K562 (cell line): ENCODE measurements around the gene NPTXR. TPM values are rescaled to one million over a fixed set of nuclear protein-coding genes. Genes with fewer than 3 reads are reported as not detected.

Source experiments
- E2F4 ChIP-seq: sonication (generic); formaldehyde crosslinking; IDR thresholded peaks from 2 replicates; pipeline ENCODE4 v1.8.0; 2022; ENCODE audit warnings: mild to moderate bottlenecking, low read depth, missing genetic modification reagents
- E2F6 ChIP-seq, 2 experiments: IDR thresholded peaks; 2 replicates each; pipeline ENCODE4 v1.6.1; 2011; ENCODE audit warnings: borderline replicate concordance in 1 of 2, control low read depth in 1 of 2, low read depth in 1 of 2, low read length in 1 of 2, mild to moderate bottlenecking in 1 of 2, mixed read lengths in 1 of 2, moderate library complexity in 1 of 2; ENCODE audit not compliant: insufficient read depth in 1 of 2, insufficient read length in 1 of 2, poor library complexity in 1 of 2, severe bottlenecking in 1 of 2; ENCODE audit errors: extremely low read depth in 1 of 2
- EP400 ChIP-seq: fragments of 450-650 bp; IDR thresholded peaks from 2 replicates; pipeline ENCODE4 v1.6.1; 2017; ENCODE audit warnings: antibody characterized with exemption, mild to moderate bottlenecking, moderate library complexity
- L3MBTL2 ChIP-seq: fragments of 450-650 bp; IDR thresholded peaks from 2 replicates; pipeline ENCODE4 v1.6.1; 2016; ENCODE audit warnings: mild to moderate bottlenecking, moderate library complexity
- MYC ChIP-seq, 2 experiments: fragments of 250-450 bp in 1 of 2; sonication (Bioruptor Pico) in 1 of 2; IDR thresholded peaks; 2 replicates each; pipeline versions ENCODE4 v1.5.1 to v1.6.1; 2012 to 2021; ENCODE audit warnings: low read depth in 2 of 2, borderline replicate concordance in 1 of 2, improper control_type of control experiment in 1 of 2, low read length in 1 of 2, mild to moderate bottlenecking in 1 of 2, moderate library complexity in 1 of 2
- POLR2A ChIP-seq: fragments of 450-650 bp; conservative IDR thresholded peaks from 2 replicates; pipeline ENCODE4 v1.6.1; 2016
- TAF1 ChIP-seq: IDR thresholded peaks from 2 replicates; pipeline ENCODE4 v1.6.1; 2011; ENCODE audit warnings: mild to moderate bottlenecking, low read length, moderate library complexity; ENCODE audit not compliant: insufficient read depth, control insufficient read depth, severe bottlenecking; ENCODE audit errors: extremely low read depth
- ZBTB11 ChIP-seq, 3 experiments: fragments of 200-800 bp in 1 of 3; fragments of 250-450 bp in 1 of 3; fragments of 450-650 bp in 1 of 3; sonication (Bioruptor Pico) in 1 of 3; sonication (Bioruptor generic) in 1 of 3; formaldehyde crosslinking in 1 of 3; IDR thresholded peaks; 2 replicates each; pipeline versions ENCODE4 v1.6.1 to v1.8.0; 2016 to 2022; ENCODE audit warnings: mild to moderate bottlenecking in 2 of 3, missing genetic modification characterization in 2 of 3, missing compliant biosample characterization in 1 of 3, moderate library complexity in 1 of 3
- ZNF740 ChIP-seq, 3 experiments: fragments of 200-800 bp in 1 of 3; sonication (Bioruptor generic) in 1 of 3; sonication (generic) in 1 of 3; formaldehyde crosslinking in 1 of 3; IDR thresholded peaks; 2 replicates each; pipeline versions ENCODE4 v1.6.1 to v1.8.0; 2016 to 2022; ENCODE audit warnings: mild to moderate bottlenecking in 2 of 3, missing compliant biosample characterization in 2 of 3, missing genetic modification characterization in 2 of 3, missing genetic modification reagents in 1 of 3
- polyA plus RNA-seq, 8 experiments: library from polyadenylated mRNA; depleted of rRNA in 4 of 8; stranded (reverse) in 5 of 8; unstranded in 3 of 8; fragments of >200 nt; fragmentation: Nextera tagmentation in 2 of 8; fragmentation: Illumina TruSeq in 1 of 8; extraction: Ambion mirVana in 2 of 8; extraction: Trizol in 1 of 8; gene quantifications; 2 replicates each; pipeline versions ENCODE4 v1.2.1 to v1.2.3, GENCODE V29; 2011 to 2014; ENCODE audit warnings: inconsistent platforms in 1 of 8, missing spikeins in 1 of 8
- total RNA-seq, 7 experiments: library from RNA; depleted of rRNA in 6 of 7; stranded (reverse); fragments of >200 nt in 6 of 7; fragmentation: Illumina TruSeq in 2 of 7; extraction: Trizol in 2 of 7; gene quantifications; 2 replicates each; pipeline versions ENCODE4 v1.2.1 to v1.2.3, GENCODE V29; 2011 to 2021; ENCODE audit warnings: low replicate concordance in 1 of 7

Gene NPTXR
- total and polyA plus RNA-seq, 9 of the 15 experiments (the other 6 are each of a cell fraction or from before 2014, with no cell fraction given) = 0.01 to 3.1 (median 1.1) TPM

- 0 out of 6 replicates have a peak, but pooled peaks of 1 of the 3 experiments have one; percentile 17 for TF ChIP-seq ZBTB11 (CRISPR knock-in tag; IDR thresholded peaks at IDR 0.05)
- TF ChIP-seq POLR2A = no peak
- no peak for TF ChIP-seq E2F4 (CRISPR knock-in tag)
- TF ChIP-seq ZNF740 (CRISPR knock-in tag; IDR thresholded peaks at IDR 0.05) = no peak
- TF ChIP-seq ZNF740 (tag; IDR thresholded peaks at IDR 0.05) = peak in 1 of 2 experiments; percentile 78; a peak in 1 of 4 replicates
- TF ChIP-seq EP400 = peak; percentile 20; the same call in 1 of the 2 replicates
- TF ChIP-seq E2F6 (IDR thresholded peaks at IDR 0.05; ENCODE audit: borderline replicate concordance in 1 of 2, extremely low read depth in 1 of 2, insufficient read depth in 1 of 2, insufficient read length in 1 of 2, low read depth in 1 of 2, low read length in 1 of 2, poor library complexity in 1 of 2, severe bottlenecking in 1 of 2) = peak in 1 of 2 experiments; percentile 59
- TF ChIP-seq TAF1 = peak; percentile 22
- TF ChIP-seq MYC (IDR thresholded peaks at IDR 0.05; ENCODE audit: low read depth, low read length) = peak; percentile 3; the same call in 1 of the 2 replicates
- no peak for TF ChIP-seq MYC (CRISPR knock-in tag; IDR thresholded peaks at IDR 0.05; ENCODE audit: borderline replicate concordance, low read depth)
- peak; percentile 42; the same call in 1 of the 2 replicates for TF ChIP-seq L3MBTL2
These were observed 27.7 kb upstream of the NPTXR start (continued) for GRCh38 chr22:38871360-38872171.
